Measurements from ENCODE around the gene TMEM247.

GRCh38 chr2:46430992-46431391 lies 48.4 kb upstream of the TMEM247 start:
- TF ChIP-seq, protein P1, sequence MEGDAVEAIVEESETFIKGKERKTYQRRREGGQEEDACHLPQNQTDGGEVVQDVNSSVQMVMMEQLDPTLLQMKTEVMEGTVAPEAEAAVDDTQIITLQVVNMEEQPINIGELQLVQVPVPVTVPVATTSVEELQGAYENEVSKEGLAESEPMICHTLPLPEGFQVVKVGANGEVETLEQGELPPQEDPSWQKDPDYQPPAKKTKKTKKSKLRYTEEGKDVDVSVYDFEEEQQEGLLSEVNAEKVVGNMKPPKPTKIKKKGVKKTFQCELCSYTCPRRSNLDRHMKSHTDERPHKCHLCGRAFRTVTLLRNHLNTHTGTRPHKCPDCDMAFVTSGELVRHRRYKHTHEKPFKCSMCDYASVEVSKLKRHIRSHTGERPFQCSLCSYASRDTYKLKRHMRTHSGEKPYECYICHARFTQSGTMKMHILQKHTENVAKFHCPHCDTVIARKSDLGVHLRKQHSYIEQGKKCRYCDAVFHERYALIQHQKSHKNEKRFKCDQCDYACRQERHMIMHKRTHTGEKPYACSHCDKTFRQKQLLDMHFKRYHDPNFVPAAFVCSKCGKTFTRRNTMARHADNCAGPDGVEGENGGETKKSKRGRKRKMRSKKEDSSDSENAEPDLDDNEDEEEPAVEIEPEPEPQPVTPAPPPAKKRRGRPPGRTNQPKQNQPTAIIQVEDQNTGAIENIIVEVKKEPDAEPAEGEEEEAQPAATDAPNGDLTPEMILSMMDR (IDR thresholded peaks at IDR 0.05) = no peak
- no peak for TF ChIP-seq EP300 (IDR thresholded peaks at IDR 0.05; ENCODE audit: low read depth)
- no peak for TF ChIP-seq POLR2AphosphoS5 (IDR thresholded peaks at IDR 0.05)
